IMR-90 (cell line): ENCODE data around the gene FHDC1. TPM values are rescaled to one million over a fixed set of nuclear protein-coding genes. Genes with fewer than 3 reads are reported as not detected.

ENCODE experiments used
- ATAC-seq: fragments of 200-7000 bp; cut with Tn5 transposase; 2 replicates; pipeline ENCODE4 v1.9.1; 2020; ENCODE audit warnings: low read depth, mild to moderate bottlenecking, moderate library complexity
- BruUV-seq: library from RNA; stranded (reverse); fragments of 400-500 nt; replicated peaks from 2 replicates; lab custom pipeline; 2021; lab: Mats Ljungman, UMichigan
- CTCF ChIA-PET: fragments of 300-600 bp; formaldehyde crosslinking; extraction: SDS; loops from one replicate; lab custom pipeline; 2021; ENCODE audit warnings: antibody characterized with exemption; lab: Yijun Ruan, JAX
- POLR2A ChIA-PET: fragments of 300-600 bp; sonication (Branson Sonifier 250); formaldehyde crosslinking; loops from one replicate; lab custom pipeline; 2022; ENCODE audit warnings: antibody characterized with exemption; ENCODE audit not compliant: unreplicated experiment; lab: Charles Lee
- DNase-seq: peaks from one replicate; pipeline ENCODE4 v3.0.0; 2013
- H2AFZ ChIP-seq: replicated peaks from 2 replicates; pipeline ENCODE3; 2013; ENCODE audit warnings: low read length, mild to moderate bottlenecking; ENCODE audit not compliant: poor library complexity
- H2AK5ac ChIP-seq: 2 replicates; pipeline ENCODE4 v1.6.1; 2013; ENCODE audit warnings: low read depth, low read length, inconsistent platforms
- H2AK9ac ChIP-seq: replicated peaks from 2 replicates; pipeline ENCODE3; 2013; ENCODE audit warnings: mild to moderate bottlenecking, low read depth, low read length, moderate library complexity; ENCODE audit not compliant: poor library complexity
- H2BK120ac ChIP-seq: 2 replicates; pipeline ENCODE4 v1.6.1; 2013; ENCODE audit warnings: low read depth, low read length, inconsistent platforms
- H2BK15ac ChIP-seq: 3 replicates; pipeline ENCODE4 v1.6.1; 2013; ENCODE audit warnings: low read depth, low read length, inconsistent platforms
- H2BK20ac ChIP-seq: 2 replicates; pipeline ENCODE4 v1.6.1; 2013; ENCODE audit warnings: low read depth, mild to moderate bottlenecking, inconsistent platforms, low read length, moderate library complexity
- H2BK5ac ChIP-seq: 2 replicates; pipeline ENCODE4 v1.6.1; 2013; ENCODE audit warnings: mild to moderate bottlenecking, low read depth, low read length, inconsistent platforms; ENCODE audit not compliant: poor library complexity, severe bottlenecking
- H3K14ac ChIP-seq: replicated peaks from 2 replicates; pipeline ENCODE4 v1.6.1; 2013; ENCODE audit warnings: low read depth, low read length, inconsistent platforms
- H3K18ac ChIP-seq: 2 replicates; pipeline ENCODE4 v1.6.1; 2013; ENCODE audit warnings: low read depth, low read length, control low read depth
- H3K23ac ChIP-seq: 2 replicates; pipeline ENCODE4 v1.6.1; 2013; ENCODE audit warnings: low read depth, low read length, inconsistent platforms
- H3K27ac ChIP-seq: 2 replicates; pipeline ENCODE4 v1.5.1; 2013; ENCODE audit warnings: mild to moderate bottlenecking, control low read depth, low read length; ENCODE audit not compliant: insufficient read depth
- H3K27me3 ChIP-seq: 2 replicates; pipeline ENCODE4 v1.6.1; 2013; ENCODE audit warnings: low read length; ENCODE audit not compliant: control insufficient read depth, insufficient read depth
- H3K36me3 ChIP-seq: 2 replicates; pipeline ENCODE4 v1.6.1; 2013; ENCODE audit warnings: low read length, mixed read lengths; ENCODE audit not compliant: control insufficient read depth, insufficient read depth
- H3K4ac ChIP-seq: 2 replicates; pipeline ENCODE4 v1.6.1; 2013; ENCODE audit warnings: low read depth, low read length, inconsistent platforms
- H3K4me1 ChIP-seq: 2 replicates; pipeline ENCODE4 v1.6.1; 2013; ENCODE audit warnings: low read length, mixed read lengths; ENCODE audit not compliant: control insufficient read depth, insufficient read depth
- H3K4me2 ChIP-seq: 2 replicates; pipeline ENCODE4 v1.6.1; 2013; ENCODE audit warnings: low read depth, mild to moderate bottlenecking, control low read depth, low read length, moderate library complexity
- H3K4me3 ChIP-seq: 2 replicates; pipeline ENCODE4 v1.5.1; 2013; ENCODE audit warnings: low read depth, mild to moderate bottlenecking, control low read depth, low read length, moderate library complexity; ENCODE audit not compliant: insufficient read depth
- H3K56ac ChIP-seq: 2 replicates; pipeline ENCODE4 v1.6.1; 2013; ENCODE audit warnings: low read length, inconsistent platforms; ENCODE audit not compliant: insufficient read depth; ENCODE audit errors: extremely low read depth
- H3K79me1 ChIP-seq, 2 experiments: 2 replicates each; pipeline ENCODE4 v1.6.1; 2013; ENCODE audit warnings: low read length in 2 of 2, inconsistent platforms in 1 of 2, low read depth in 1 of 2
- H3K9ac ChIP-seq: 2 replicates; pipeline ENCODE4 v1.6.1; 2013; ENCODE audit warnings: low read depth, low read length, control low read depth
- H3K9me1 ChIP-seq: 2 replicates; pipeline ENCODE4 v1.6.1; 2013; ENCODE audit warnings: low read length, inconsistent platforms; ENCODE audit not compliant: insufficient read depth
- H3K9me3 ChIP-seq: 2 replicates; pipeline ENCODE4 v1.6.1; 2013; ENCODE audit warnings: low read length; ENCODE audit not compliant: control insufficient read depth, insufficient read depth
- H4K20me1 ChIP-seq: 2 replicates; pipeline ENCODE4 v1.6.1; 2013; ENCODE audit warnings: low read length, inconsistent platforms; ENCODE audit not compliant: insufficient read depth
- H4K5ac ChIP-seq: 2 replicates; pipeline ENCODE4 v1.6.1; 2013; ENCODE audit warnings: mild to moderate bottlenecking, low read depth, low read length, control low read depth
- H4K8ac ChIP-seq, 2 experiments: 2 replicates each; pipeline ENCODE4 v1.6.1; 2013; ENCODE audit warnings: low read depth in 2 of 2, low read length in 2 of 2, control low read depth in 1 of 2, inconsistent platforms in 1 of 2
- H4K91ac ChIP-seq: 2 replicates; pipeline ENCODE4 v1.6.1; 2013; ENCODE audit warnings: low read depth, low read length, inconsistent platforms; ENCODE audit not compliant: insufficient read depth
- CEBPB ChIP-seq: IDR thresholded peaks from 2 replicates; pipeline ENCODE4 v1.6.1; 2012; ENCODE audit warnings: low read depth, low read length, improper control_type of control experiment
- MAFK ChIP-seq: IDR thresholded peaks from 2 replicates; pipeline ENCODE4 v1.6.1; 2012; ENCODE audit warnings: low read depth, low read length, improper control_type of control experiment
- MXI1 ChIP-seq: IDR thresholded peaks from 2 replicates; pipeline ENCODE4 v1.6.1; 2012; ENCODE audit warnings: low read depth, mild to moderate bottlenecking, low read length, moderate library complexity, borderline replicate concordance
- POLR2A ChIP-seq: IDR thresholded peaks from 2 replicates; pipeline ENCODE4 v1.6.1; 2012; ENCODE audit warnings: mild to moderate bottlenecking, low read depth, low read length
- RFX5 ChIP-seq: IDR thresholded peaks from 2 replicates; pipeline ENCODE4 v1.8.0; 2012; ENCODE audit warnings: low read depth, mild to moderate bottlenecking, low read length, moderate library complexity
- SMC3 ChIP-seq: fragments of 150-350 bp; IDR thresholded peaks from 2 replicates; pipeline ENCODE4 v1.6.1; 2016; ENCODE audit warnings: low read depth, mild to moderate bottlenecking, antibody characterized with exemption, low read length, moderate library complexity
- WGBS, 2 experiments: methylation state at CpG; one replicate each; pipeline versions ENCODE4 v1.1.5 to v1.1.7; 2013; ENCODE audit warnings: missing lambda C conversion rate in 2 of 2; ENCODE audit not compliant: insufficient read length in 1 of 2; ENCODE audit errors: extremely low coverage in 2 of 2; 5-methylcytosine and 5-hydroxymethylcytosine counted together
- dilution Hi-C: fragments of 300-500 bp; cut with HindIII; formaldehyde crosslinking; loops from one replicate; pipeline ENCODE4 v1.14.3; 2018; ENCODE audit warnings: low sequenced_read_pairs; ENCODE audit not compliant: unreplicated experiment
- in situ Hi-C: fragments of 300-500 bp; cut with MboI; formaldehyde crosslinking; loops from 3 replicates; pipeline ENCODE4 v1.14.3; 2019; ENCODE audit warnings: low sequenced_read_pairs, inconsistent platforms, mixed read lengths
- intact Hi-C: fragments of 100-400 bp; cut with micrococcal nuclease; formaldehyde crosslinking; loops from 2 replicates; pipeline ENCODE4 v1.10.0; 2022
- polyA plus RNA-seq, 3 experiments: library from polyadenylated mRNA; depleted of rRNA; stranded (reverse); fragments of >200 nt; gene quantifications; 2 replicates each; pipeline ENCODE4 v1.2.3, GENCODE V29; 2012; ENCODE audit warnings: low replicate concordance in 1 of 3
- total RNA-seq: library from RNA; depleted of rRNA; stranded (reverse); fragments of >200 nt; gene quantifications from 2 replicates; pipeline ENCODE4 v1.2.3, GENCODE V29; 2012
- TF ChIP-seq, protein P1 (sequence below): fragments of 150-350 bp; IDR thresholded peaks from 2 replicates; pipeline ENCODE4 v1.6.1; 2017; ENCODE audit warnings: mild to moderate bottlenecking, antibody characterized with exemption, low read length, low read depth

Gene FHDC1
- total and polyA plus RNA-seq, 2 of the 4 experiments (the other 2 are of a cell fraction), result under 0.01 to 0.09 TPM

DNA sequence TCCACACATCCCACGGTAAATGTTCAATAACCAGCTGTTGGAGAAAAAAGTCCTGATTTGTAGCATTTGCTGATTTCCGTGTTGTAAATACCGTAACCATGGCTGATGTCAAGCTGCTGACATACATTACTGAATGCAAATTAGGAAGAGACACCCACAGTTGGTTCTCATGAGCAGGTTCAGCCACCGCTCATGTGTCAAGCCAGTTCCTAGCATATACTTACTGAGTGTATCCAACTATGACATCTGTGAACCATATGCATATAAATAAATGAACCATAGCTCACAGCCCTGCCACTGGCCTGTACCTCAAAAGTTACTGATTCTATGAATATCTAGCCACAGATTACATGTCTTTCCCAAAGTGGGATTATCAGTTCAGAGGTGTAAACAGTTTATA lies 29.5 kb downstream of the FHDC1 start:
- no peak overlapping the region for H2BK15ac ChIP-seq
- H4K5ac ChIP-seq, result no peak overlapping the region
- no peak overlapping the region for H2AK9ac ChIP-seq
- H4K20me1 ChIP-seq, result no peaks in the 10 kb centered on the region
- no peak overlapping the region for H2AFZ ChIP-seq
- H3K9me3 ChIP-seq, result no peaks in the 10 kb centered on the region
- intact Hi-C loops (no loop called here), dilution Hi-C loops (no loop called here), in situ Hi-C loops (no loop called here)
- no peak for TF ChIP-seq RFX5
- no peak for TF ChIP-seq MXI1
- TF ChIP-seq POLR2A, result no peak
- TF ChIP-seq, protein P1, sequence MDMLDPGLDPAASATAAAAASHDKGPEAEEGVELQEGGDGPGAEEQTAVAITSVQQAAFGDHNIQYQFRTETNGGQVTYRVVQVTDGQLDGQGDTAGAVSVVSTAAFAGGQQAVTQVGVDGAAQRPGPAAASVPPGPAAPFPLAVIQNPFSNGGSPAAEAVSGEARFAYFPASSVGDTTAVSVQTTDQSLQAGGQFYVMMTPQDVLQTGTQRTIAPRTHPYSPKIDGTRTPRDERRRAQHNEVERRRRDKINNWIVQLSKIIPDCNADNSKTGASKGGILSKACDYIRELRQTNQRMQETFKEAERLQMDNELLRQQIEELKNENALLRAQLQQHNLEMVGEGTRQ, result no peak
- no peak for TF ChIP-seq SMC3
- TF ChIP-seq MAFK, result no peak
- TF ChIP-seq CEBPB, result no peak
- H3K14ac ChIP-seq, result no peak overlapping the region
- H3K4me3 ChIP-seq, result no peak overlapping the region
- H3K23ac ChIP-seq, result no peak overlapping the region
- no peaks in the 10 kb centered on the region for H3K36me3 ChIP-seq
- H2BK120ac ChIP-seq, result no peak overlapping the region
- CTCF ChIA-PET, result no interaction called here
- peaks cover 6% of the 10 kb centered on the region; the same call in 1 of the 2 replicates for H3K4me1 ChIP-seq
- POLR2A ChIA-PET, result no interaction called here
- H3K4ac ChIP-seq, result no peak overlapping the region
- H3K18ac ChIP-seq, result no peak overlapping the region
- no peak overlapping the region for H2BK5ac ChIP-seq
- no peak overlapping the region for H3K9ac ChIP-seq
- BruUV-seq, result no TSS peak
- no peak overlapping the region for H2AK5ac ChIP-seq
- no peaks in the 10 kb centered on the region; the same call in 1 of the 2 replicates for H3K9me1 ChIP-seq
- no peak overlapping the region for H4K91ac ChIP-seq
- no peak overlapping the region for H4K8ac ChIP-seq
- no peaks in the 10 kb centered on the region for H3K79me1 ChIP-seq
- H3K27ac ChIP-seq, result no peak overlapping the region
- no peak overlapping the region for H3K56ac ChIP-seq
- H2BK20ac ChIP-seq, result no peak overlapping the region
- 0 out of 2 replicates have a peak, but pooled peaks cover 2% of the 10 kb centered on the region for H3K27me3 ChIP-seq
- DNase-seq, result peak; percentile 23
- no peak overlapping the region for H3K4me2 ChIP-seq
- ATAC-seq, result no peak
- WGBS, 2 experiments, result 66% methylated on average over 3 of the region's 4 CpGs; no CpG with 5 or more reads in 1 of the 2 experiments
